CD4-positive, alpha-beta memory T cell (primary cell): ENCODE data around the gene RBM14. TPM values are rescaled to one million over a fixed set of nuclear protein-coding genes. Genes with fewer than 3 reads are reported as not detected.

ENCODE experiments used
- CTCF ChIA-PET: fragments of 350-600 bp; sonication (Branson Sonifier 250); formaldehyde crosslinking; loops from one replicate; lab custom pipeline; 2021; ENCODE audit warnings: inconsistent platforms; ENCODE audit not compliant: partially characterized antibody; lab: Charles Lee
- POLR2A ChIA-PET: fragments of 350-600 bp; sonication (Branson Sonifier 250); formaldehyde crosslinking; loops from one replicate; lab custom pipeline; 2021; ENCODE audit not compliant: partially characterized antibody; lab: Charles Lee
- DNase-seq, 5 donors: peaks; one replicate each; pipeline versions ENCODE4 v3.0.0 to v3.0.0-alpha.2; 2020 to 2022; ENCODE audit warnings: mixed read lengths in 1 of 5
- H3K27ac ChIP-seq: one replicate; pipeline ENCODE4 v1.7.0; 2013; ENCODE audit warnings: low read depth, low read length
- H3K27me3 ChIP-seq: 2 replicates; pipeline ENCODE4 v1.7.0; 2013; ENCODE audit warnings: mild to moderate bottlenecking, low read length, moderate library complexity; ENCODE audit not compliant: insufficient read depth
- H3K36me3 ChIP-seq: 2 replicates; pipeline ENCODE4 v1.7.0; 2013; ENCODE audit warnings: mild to moderate bottlenecking, low read length, moderate library complexity; ENCODE audit not compliant: insufficient read depth
- H3K4me1 ChIP-seq: 2 replicates; pipeline ENCODE4 v1.7.0; 2013; ENCODE audit warnings: mild to moderate bottlenecking, low read length, moderate library complexity; ENCODE audit not compliant: insufficient read depth
- H3K4me3 ChIP-seq, 2 donors: one replicate each; pipeline ENCODE4 v1.7.0; 2013; ENCODE audit warnings: low read length in 2 of 2, mild to moderate bottlenecking in 1 of 2
- H3K9me3 ChIP-seq, 2 donors: one replicate each; pipeline ENCODE4 v1.7.0; 2013; ENCODE audit warnings: low read length in 2 of 2, control low read depth in 1 of 2; ENCODE audit not compliant: control insufficient read depth in 1 of 2
- H3K27ac Mint-ChIP-seq, 7 donors: one replicate each; pipeline ENCODE4 v1.8.0; 2020 to 2021; ENCODE audit warnings: mixed read lengths in 7 of 7, mild to moderate bottlenecking in 6 of 7, inconsistent platforms in 3 of 7, moderate library complexity in 3 of 7
- H3K27me3 Mint-ChIP-seq, 2 donors: one replicate each; pipeline ENCODE4 v1.8.0; 2020 to 2021; ENCODE audit warnings: mixed read lengths in 2 of 2
- H3K36me3 Mint-ChIP-seq, 2 donors: one replicate each; pipeline ENCODE4 v1.8.0; 2020 to 2021; ENCODE audit warnings: mixed read lengths in 2 of 2, inconsistent platforms in 1 of 2, mild to moderate bottlenecking in 1 of 2
- H3K4me1 Mint-ChIP-seq, 4 donors: one replicate each; pipeline ENCODE4 v1.8.0; 2020 to 2021; ENCODE audit warnings: mixed read lengths in 4 of 4, mild to moderate bottlenecking in 1 of 4
- H3K4me3 Mint-ChIP-seq, 8 donors: one replicate each; pipeline ENCODE4 v1.8.0; 2020 to 2021; ENCODE audit warnings: mixed read lengths in 8 of 8, mild to moderate bottlenecking in 7 of 8, moderate library complexity in 6 of 8, inconsistent platforms in 3 of 8
- H3K9me3 Mint-ChIP-seq, 8 donors: one replicate each; pipeline ENCODE4 v1.8.0; 2020 to 2021; ENCODE audit warnings: mixed read lengths in 8 of 8, mild to moderate bottlenecking in 5 of 8, inconsistent platforms in 3 of 8, moderate library complexity in 1 of 8
- intact Hi-C: fragments of 100-400 bp; cut with micrococcal nuclease; formaldehyde crosslinking; loops from one replicate; pipeline ENCODE4 v1.15.1; 2023
- polyA plus RNA-seq, 2 donors: library from polyadenylated mRNA; unstranded; fragments of 300-500 nt; fragmentation: Illumina TruSeq; gene quantifications; one replicate each; pipeline ENCODE4 v1.2.3, GENCODE V29; 2021
- total RNA-seq, 2 experiments: library from RNA; stranded (reverse); gene quantifications; one replicate each; pipeline ENCODE4 v1.2.3, GENCODE V29; 2021

RBM14 gene
- total and polyA plus RNA-seq, 4 experiments from 2014 or later, result 66.2 to 196 (median 118) TPM

DNA sequence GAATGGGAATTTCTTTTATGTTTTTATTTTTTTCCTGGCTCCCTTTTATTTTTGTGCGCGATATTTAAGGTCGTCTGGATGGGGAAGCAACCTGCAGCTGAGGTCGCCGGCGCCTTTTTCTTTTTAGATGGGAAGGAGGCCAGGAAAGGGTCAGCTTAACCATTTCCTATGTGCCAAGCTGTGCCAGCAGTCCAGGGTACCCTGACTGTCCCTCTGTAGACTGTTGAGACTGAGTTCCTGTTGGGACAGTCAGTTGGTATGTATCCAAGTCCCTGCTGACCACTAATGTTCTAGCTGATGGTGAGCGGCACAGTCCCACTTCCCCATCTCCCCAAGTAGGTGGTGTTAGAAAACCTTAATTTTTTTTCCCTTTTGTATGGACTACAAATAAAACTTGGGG, 10.5 kb downstream of the RBM14 start:
- intact Hi-C loops, result no loop called here
- Mint-ChIP-seq H3K27ac (peak overlapping the region in 3 of 7 donors; percentile 68 to 71 (median 71)), H3K27me3 (no peaks in the 10 kb centered on the region), H3K4me3 (no peak overlapping the region), H3K9me3 (peaks cover 0 to 13% (median 0%) of the 10 kb centered on the region in 8 donors), H3K4me1 (peaks cover 35 to 80% (median 58%) of the 10 kb centered on the region in 4 donors), H3K36me3 (peaks cover 43 to 79% of the 10 kb centered on the region in 2 donors)
- no peak for DNase-seq
- Histone ChIP-seq H3K27me3 (no peaks in the 10 kb centered on the region), H3K27ac (no peak overlapping the region), H3K4me3 (no peak overlapping the region), H3K4me1 (peaks cover 47% of the 10 kb centered on the region), H3K36me3 (peaks cover 68% of the 10 kb centered on the region), H3K9me3 (no peaks in the 10 kb centered on the region)
- ChIA-PET CTCF (interaction anchor here (1.1 kb wide), 1 partner anchor 11 kb away, joined by 3 read pairs; the partner anchor contains the start of gene RBM4), POLR2A (interaction anchor here (16.9 to 17.7 kb wide), 2 partner anchors 6 to 8 kb away, joined by 442 read pairs; partner anchors contain the start of genes RBM14 and RBM4)

GRCh38 chr11:66628061-66628603, 11.7 kb downstream of the RBM14 start:
- CTCF ChIA-PET, result interaction anchor here (0.8 to 1.1 kb wide), 2 partner anchors 18 to 50 kb away, joined by 3 read pairs; no protein-coding TSS in a partner anchor
- H3K9me3 Mint-ChIP-seq, result peaks cover 0 to 13% (median 0%) of the 10 kb centered on the region in 8 donors
- peaks cover 26 to 72% (median 52%) of the 10 kb centered on the region in 4 donors for H3K4me1 Mint-ChIP-seq
- POLR2A ChIA-PET, result interaction anchor here (16.9 to 17.7 kb wide), 2 partner anchors 7 to 8 kb away, joined by 442 read pairs; partner anchors contain the start of genes RBM14 and RBM4
- Histone ChIP-seq H3K36me3 (peaks cover 68% of the 10 kb centered on the region), H3K9me3 (no peaks in the 10 kb centered on the region), H3K4me3 (no peak overlapping the region), H3K4me1 (peaks cover 35% of the 10 kb centered on the region), H3K27ac (no peak overlapping the region), H3K27me3 (no peaks in the 10 kb centered on the region)
- peaks cover 40 to 73% of the 10 kb centered on the region in 2 donors for H3K36me3 Mint-ChIP-seq
- H3K4me3 Mint-ChIP-seq, result peak overlapping the region in 1 of 8 donors; percentile 43
- no peak for DNase-seq
- intact Hi-C loops, result no loop called here
- no peaks in the 10 kb centered on the region for H3K27me3 Mint-ChIP-seq
- peak overlapping the region in 4 of 7 donors; percentile 69 to 92 (median 80) for H3K27ac Mint-ChIP-seq

- peaks cover 31 to 65% of the 10 kb centered on the region in 2 donors for H3K36me3 Mint-ChIP-seq
- Histone ChIP-seq H3K9me3 (no peaks in the 10 kb centered on the region), H3K27ac (no peak overlapping the region), H3K4me3 (no peak overlapping the region), H3K27me3 (no peaks in the 10 kb centered on the region), H3K4me1 (peaks cover 23% of the 10 kb centered on the region), H3K36me3 (peaks cover 59% of the 10 kb centered on the region)
- DNase-seq, result no peak
- ChIA-PET CTCF (interaction anchor here (0.8 to 1.1 kb wide), 2 partner anchors 19 to 49 kb away, joined by 3 read pairs; no protein-coding TSS in a partner anchor), POLR2A (interaction anchor here (0.6 to 17.7 kb wide), 4 partner anchors 5 to 84 kb away, joined by 3 to 442 read pairs (median 230); partner anchors contain the start of genes RBM14, RBM4 and ZDHHC24)
- H3K27me3 Mint-ChIP-seq, result no peaks in the 10 kb centered on the region
- no peak overlapping the region for H3K4me3 Mint-ChIP-seq
- peaks cover 16 to 64% (median 44%) of the 10 kb centered on the region in 4 donors for H3K4me1 Mint-ChIP-seq
- H3K27ac Mint-ChIP-seq, result peak overlapping the region in 4 of 7 donors; percentile 24 to 90 (median 64)
- peaks cover 0 to 10% (median 0%) of the 10 kb centered on the region in 8 donors for H3K9me3 Mint-ChIP-seq
- intact Hi-C loops, result no loop called here
Observed at GRCh38 chr11:66629356-66629755, 12.9 kb downstream of the RBM14 start.

- ChIA-PET POLR2A (interaction anchor here (2.4 to 16.9 kb wide), 2 partner anchors 8 to 11 kb away, joined by 18 to 442 read pairs; partner anchors contain the start of genes RBM14 and RBM4), CTCF (no interaction called here)
- no peaks in the 10 kb centered on the region for H3K27me3 ChIP-seq
- H3K9me3 Mint-ChIP-seq, result peaks cover 0 to 8% (median 0%) of the 10 kb centered on the region in 8 donors
- intact Hi-C loops, result no loop called here
- no peak for DNase-seq
- no peaks in the 10 kb centered on the region for H3K9me3 ChIP-seq
- H3K36me3 ChIP-seq, result peaks cover 34% of the 10 kb centered on the region
- no peak overlapping the region for H3K27ac ChIP-seq
- H3K4me1 ChIP-seq, result peaks cover 18% of the 10 kb centered on the region
- H3K4me1 Mint-ChIP-seq, result peaks cover 22 to 58% (median 41%) of the 10 kb centered on the region in 4 donors
- peak overlapping the region in 1 of 8 donors; percentile 4 for H3K4me3 Mint-ChIP-seq
- peaks cover 29 to 51% of the 10 kb centered on the region in 2 donors for H3K36me3 Mint-ChIP-seq
- H3K4me3 ChIP-seq, result no peak overlapping the region
- peak overlapping the region in 5 of 7 donors; percentile 42 to 74 (median 63) for H3K27ac Mint-ChIP-seq
- H3K27me3 Mint-ChIP-seq, result no peaks in the 10 kb centered on the region
Observed at GRCh38 chr11:66631883-66632282, 15.5 kb downstream of the RBM14 start.

DNA sequence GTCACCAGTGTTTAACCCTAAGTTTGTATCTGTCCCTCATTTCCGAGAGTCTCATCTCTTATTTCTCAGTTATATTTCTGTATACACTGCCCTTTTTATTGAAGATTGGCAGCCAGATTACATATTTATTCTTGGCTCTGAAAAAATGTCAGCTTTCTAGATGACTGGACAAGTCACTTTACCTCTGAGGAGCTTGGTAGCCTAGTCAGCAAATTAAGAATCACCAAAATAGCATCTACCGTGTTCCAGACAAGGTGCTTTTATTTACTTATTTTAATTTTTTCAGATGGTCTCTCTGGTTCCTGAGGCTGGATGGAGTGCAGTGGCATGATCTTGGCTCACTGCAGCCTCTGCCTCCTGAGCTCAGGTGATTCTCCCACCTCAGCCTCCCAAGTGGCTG, 16.5 kb downstream of the RBM14 start:
- peaks cover 28 to 58% (median 42%) of the 10 kb centered on the region in 4 donors for H3K4me1 Mint-ChIP-seq
- no peak for DNase-seq

DNA sequence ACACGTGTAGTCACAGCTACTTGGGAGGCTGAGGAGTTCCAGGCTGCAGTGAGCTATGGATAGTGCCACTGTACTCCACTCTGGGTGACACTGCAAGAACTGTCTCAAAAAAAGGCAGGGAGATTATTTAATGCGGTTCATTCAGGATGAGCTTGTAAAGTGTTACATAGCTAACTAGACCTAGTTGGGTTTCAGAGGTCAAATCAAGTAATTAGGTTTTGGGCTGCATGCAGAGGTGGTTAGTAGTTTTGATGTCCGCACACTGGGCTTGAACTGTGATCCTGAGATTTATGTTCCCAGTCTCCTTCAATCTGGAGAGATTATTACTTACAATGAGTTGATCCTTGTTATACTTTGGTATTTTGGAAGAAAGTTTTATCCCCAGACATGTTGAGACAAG, 20.0 kb downstream of the RBM14 start:
- Histone ChIP-seq H3K27ac (no peak overlapping the region), H3K4me1 (peaks cover 29% of the 10 kb centered on the region), H3K27me3 (no peaks in the 10 kb centered on the region), H3K36me3 (peaks cover 16% of the 10 kb centered on the region), H3K4me3 (no peak overlapping the region), H3K9me3 (no peaks in the 10 kb centered on the region)
- H3K4me1 Mint-ChIP-seq, result peaks cover 35 to 70% (median 47%) of the 10 kb centered on the region in 4 donors
- intact Hi-C loops, result no loop called here
- peak overlapping the region; percentile 25 to 99 (median 79) for H3K27ac Mint-ChIP-seq
- peak overlapping the region in 3 of 8 donors; percentile 40 to 65 (median 45) for H3K4me3 Mint-ChIP-seq
- H3K27me3 Mint-ChIP-seq, result no peaks in the 10 kb centered on the region
- DNase-seq, result no peak
- H3K36me3 Mint-ChIP-seq, result peaks cover 25 to 56% of the 10 kb centered on the region in 2 donors
- CTCF ChIA-PET, result interaction anchor here (1.1 to 3.7 kb wide), 3 partner anchors 19 to 57 kb away, joined by 3 to 19 read pairs (median 7); partner anchors contain the start of gene RBM14
- POLR2A ChIA-PET, result interaction anchor here (0.7 to 16.9 kb wide), 3 partner anchors 12 to 236 kb away, joined by 3 to 442 read pairs (median 43); partner anchors contain the start of gene RBM14
- peaks cover 0 to 9% (median 0%) of the 10 kb centered on the region in 8 donors for H3K9me3 Mint-ChIP-seq

More for the DNA sequence above, 16.5 kb downstream of the RBM14 start:
- Histone ChIP-seq H3K27ac (no peak overlapping the region), H3K4me3 (no peak overlapping the region), H3K4me1 (peaks cover 15% of the 10 kb centered on the region), H3K36me3 (peaks cover 23% of the 10 kb centered on the region), H3K27me3 (no peaks in the 10 kb centered on the region), H3K9me3 (no peaks in the 10 kb centered on the region)
- H3K4me3 Mint-ChIP-seq, result no peak overlapping the region
- peak overlapping the region in 1 of 7 donors; percentile 35 for H3K27ac Mint-ChIP-seq
- peaks cover 0 to 8% (median 0%) of the 10 kb centered on the region in 8 donors for H3K9me3 Mint-ChIP-seq
- H3K27me3 Mint-ChIP-seq, result no peaks in the 10 kb centered on the region
- peaks cover 24 to 43% of the 10 kb centered on the region in 2 donors for H3K36me3 Mint-ChIP-seq
- intact Hi-C loops, result no loop called here
- ChIA-PET POLR2A (interaction anchor here (0.6 to 16.9 kb wide), 2 partner anchors 12 to 264 kb away, joined by 3 to 442 read pairs; partner anchors contain the start of gene RBM14), CTCF (no interaction called here)
